HFFc6 (cell line): ENCODE measurements around the gene HUS1. TPM values are rescaled to one million over a fixed set of nuclear protein-coding genes. Genes with fewer than 3 reads are reported as not detected.

Experiments
- DNase-seq: peaks from one replicate; pipeline ENCODE4 v3.0.0-alpha.2; 2018
- H3K27ac Mint-ChIP-seq: 2 replicates; pipeline ENCODE4 v1.8.0; 2020; ENCODE audit warnings: mild to moderate bottlenecking, mixed read lengths
- H3K27me3 Mint-ChIP-seq: 2 replicates; pipeline ENCODE4 v1.8.0; 2021; ENCODE audit warnings: mild to moderate bottlenecking, moderate library complexity, mixed read lengths; ENCODE audit not compliant: insufficient read depth
- H3K36me3 Mint-ChIP-seq: 2 replicates; pipeline ENCODE4 v1.8.0; 2021; ENCODE audit warnings: low read depth, mixed read lengths
- H3K4me1 Mint-ChIP-seq: 2 replicates; pipeline ENCODE4 v1.8.0; 2020; ENCODE audit warnings: low read depth, mixed read lengths
- H3K4me3 Mint-ChIP-seq: 2 replicates; pipeline ENCODE4 v1.8.0; 2020; ENCODE audit warnings: mild to moderate bottlenecking, moderate library complexity, mixed read lengths
- H3K9me3 Mint-ChIP-seq: 2 replicates; pipeline ENCODE4 v1.8.0; 2020; ENCODE audit warnings: mild to moderate bottlenecking, mixed read lengths
- total RNA-seq, 6 experiments: library from RNA; stranded (reverse); fragmentation: NEBNext Ultra II Directional; extraction: Animal tissue kit (Norgen Biotek cat#: 25700); gene quantifications; 2 replicates in 1 of 6; 3 replicates in 5 of 6; pipeline ENCODE4 v1.2.3, GENCODE V29; 2021
- TF ChIP-seq, protein P1 (sequence below): fragments of 200-600 bp; sonication (generic); IDR thresholded peaks from 2 replicates; pipeline ENCODE4 v1.5.0; 2021; ENCODE audit warnings: antibody characterized with exemption, mild to moderate bottlenecking

The HUS1 gene
- total RNA-seq, 6 experiments from 2014 or later = 27.8 to 39.2 (median 34.6) TPM

DNA sequence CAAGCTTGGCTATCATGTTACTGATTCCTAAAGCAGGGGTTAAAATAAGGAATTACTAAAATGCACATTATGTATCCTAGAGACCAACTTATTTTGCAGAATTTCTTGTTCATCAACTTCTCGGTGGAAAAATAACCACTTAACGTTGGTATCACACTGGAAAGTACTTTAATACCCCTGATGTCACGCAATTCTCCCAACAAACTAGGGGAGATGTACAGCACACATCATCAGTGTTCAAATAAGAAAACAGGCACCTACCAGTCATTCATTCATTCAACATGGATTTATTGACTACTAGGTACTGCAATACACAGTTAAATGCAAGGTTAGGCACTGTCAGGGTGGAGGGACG is 648 bp downstream of the HUS1 start:
- peaks cover 19% of the 10 kb centered on the region for H3K4me1 Mint-ChIP-seq
- no peaks in the 10 kb centered on the region; the same call in 1 of the 2 replicates for H3K27me3 Mint-ChIP-seq
- H3K4me3 Mint-ChIP-seq = peak overlapping the region; percentile 89
- peak overlapping the region; percentile 90 for H3K27ac Mint-ChIP-seq
- no peaks in the 10 kb centered on the region for H3K9me3 Mint-ChIP-seq
- no peak for DNase-seq
- H3K36me3 Mint-ChIP-seq = peaks cover 24% of the 10 kb centered on the region
- TF ChIP-seq, protein P1, sequence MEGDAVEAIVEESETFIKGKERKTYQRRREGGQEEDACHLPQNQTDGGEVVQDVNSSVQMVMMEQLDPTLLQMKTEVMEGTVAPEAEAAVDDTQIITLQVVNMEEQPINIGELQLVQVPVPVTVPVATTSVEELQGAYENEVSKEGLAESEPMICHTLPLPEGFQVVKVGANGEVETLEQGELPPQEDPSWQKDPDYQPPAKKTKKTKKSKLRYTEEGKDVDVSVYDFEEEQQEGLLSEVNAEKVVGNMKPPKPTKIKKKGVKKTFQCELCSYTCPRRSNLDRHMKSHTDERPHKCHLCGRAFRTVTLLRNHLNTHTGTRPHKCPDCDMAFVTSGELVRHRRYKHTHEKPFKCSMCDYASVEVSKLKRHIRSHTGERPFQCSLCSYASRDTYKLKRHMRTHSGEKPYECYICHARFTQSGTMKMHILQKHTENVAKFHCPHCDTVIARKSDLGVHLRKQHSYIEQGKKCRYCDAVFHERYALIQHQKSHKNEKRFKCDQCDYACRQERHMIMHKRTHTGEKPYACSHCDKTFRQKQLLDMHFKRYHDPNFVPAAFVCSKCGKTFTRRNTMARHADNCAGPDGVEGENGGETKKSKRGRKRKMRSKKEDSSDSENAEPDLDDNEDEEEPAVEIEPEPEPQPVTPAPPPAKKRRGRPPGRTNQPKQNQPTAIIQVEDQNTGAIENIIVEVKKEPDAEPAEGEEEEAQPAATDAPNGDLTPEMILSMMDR = no peak

DNA sequence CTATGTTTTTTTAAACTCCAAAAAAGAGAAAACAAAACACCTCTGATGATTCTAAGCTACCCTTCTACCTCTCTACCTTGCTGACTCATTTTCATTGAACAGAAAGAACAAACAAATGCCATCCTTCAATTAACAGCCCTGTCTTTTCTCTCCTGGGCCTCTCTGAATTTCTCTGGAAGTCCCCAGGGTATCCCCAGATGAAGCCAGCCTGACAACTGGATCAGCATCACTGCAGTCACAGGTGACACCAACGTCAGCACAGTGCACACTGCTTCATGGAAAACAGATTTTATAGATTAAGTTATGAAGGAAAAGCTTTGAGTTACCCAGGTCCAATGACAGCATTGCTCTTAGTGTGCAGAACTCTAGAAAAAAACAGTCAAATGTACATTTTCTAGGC is 5.7 kb downstream of the HUS1 start:
- TF ChIP-seq, protein P1 = no peak
- H3K36me3 Mint-ChIP-seq = peaks cover 42% of the 10 kb centered on the region
- no peaks in the 10 kb centered on the region for H3K9me3 Mint-ChIP-seq
- no peak overlapping the region for H3K27ac Mint-ChIP-seq
- no peak overlapping the region for H3K4me3 Mint-ChIP-seq
- no peaks in the 10 kb centered on the region for H3K27me3 Mint-ChIP-seq
- no peak for DNase-seq
- peaks cover 44% of the 10 kb centered on the region for H3K4me1 Mint-ChIP-seq

DNA sequence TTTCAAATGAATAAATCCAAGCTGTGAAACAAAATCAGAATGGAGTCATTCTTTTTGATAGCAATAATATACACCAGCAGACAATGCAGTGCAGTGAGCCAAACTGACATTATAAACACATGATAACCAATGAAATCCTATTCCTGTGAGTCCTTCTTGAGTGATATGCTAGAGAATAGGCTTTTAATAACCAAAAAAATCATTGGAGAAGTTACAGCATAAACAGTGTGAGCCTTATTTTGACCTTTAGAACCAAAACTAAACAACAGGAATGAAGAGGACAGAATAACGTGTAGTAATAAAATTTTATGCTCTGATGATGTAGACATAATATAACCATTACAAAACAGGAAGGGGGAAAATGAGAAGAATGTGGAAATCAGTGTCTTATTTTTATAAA is 8.7 kb downstream of the HUS1 start:
- H3K4me3 Mint-ChIP-seq = no peak overlapping the region
- H3K36me3 Mint-ChIP-seq = peaks cover 44% of the 10 kb centered on the region
- peaks cover 31% of the 10 kb centered on the region for H3K4me1 Mint-ChIP-seq
- no peaks in the 10 kb centered on the region for H3K9me3 Mint-ChIP-seq
- TF ChIP-seq, protein P1 = no peak
- no peak overlapping the region for H3K27ac Mint-ChIP-seq
- H3K27me3 Mint-ChIP-seq = peaks cover under 1% of the 10 kb centered on the region; the same call in 1 of the 2 replicates
- no peak for DNase-seq

DNA sequence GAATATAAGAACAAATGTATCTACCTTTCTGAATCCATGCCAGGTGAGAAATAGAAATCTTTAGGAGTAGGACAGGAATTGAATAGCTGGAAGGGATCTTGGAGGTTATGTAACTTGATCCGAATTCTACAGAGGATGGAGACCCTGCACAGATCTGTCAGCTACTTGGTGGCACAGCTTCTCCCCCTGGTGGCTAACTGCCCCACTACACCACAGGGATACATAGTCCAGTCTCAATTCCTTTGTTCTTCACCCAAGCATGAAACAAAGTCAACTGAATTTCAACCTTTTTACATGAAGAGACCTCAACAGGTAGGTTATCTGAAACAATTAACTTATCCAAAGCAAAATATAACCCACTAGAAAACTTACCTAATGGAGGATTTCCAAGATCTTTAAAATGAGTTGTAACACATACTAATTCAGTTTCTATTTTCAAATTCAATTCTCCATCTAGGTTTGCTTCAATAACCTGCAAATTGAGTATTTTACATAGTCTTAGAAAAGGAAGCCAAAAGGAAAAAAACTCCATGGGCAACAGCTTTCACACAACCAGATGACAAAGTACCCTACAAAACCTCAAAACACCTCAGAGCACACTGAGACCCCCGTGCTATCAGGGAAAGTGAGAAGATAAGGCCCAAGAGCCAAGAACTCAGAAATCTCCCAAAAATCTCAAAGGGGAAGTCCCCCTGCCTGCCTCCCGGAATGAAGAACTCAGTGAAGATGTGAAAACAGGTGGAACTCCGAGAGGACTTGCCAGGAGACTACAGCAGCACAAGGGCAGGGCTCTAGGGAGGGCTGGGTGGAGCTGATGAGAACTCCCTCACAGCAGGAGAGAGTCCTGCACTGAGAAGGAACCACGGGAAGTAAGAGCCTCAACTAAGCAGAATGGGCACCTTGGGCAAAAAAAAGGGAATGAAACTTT is 10.3 kb downstream of the HUS1 start:
- H3K27ac Mint-ChIP-seq = peak overlapping the region; percentile 15; the same call in 1 of the 2 replicates
- DNase-seq = peak; percentile 55
- H3K27me3 Mint-ChIP-seq = peaks cover 3% of the 10 kb centered on the region; the same call in 1 of the 2 replicates
- peaks cover 55% of the 10 kb centered on the region for H3K36me3 Mint-ChIP-seq
- H3K4me3 Mint-ChIP-seq = no peak overlapping the region
- TF ChIP-seq, protein P1 = peak; percentile 95
- H3K4me1 Mint-ChIP-seq = peaks cover 31% of the 10 kb centered on the region
- H3K9me3 Mint-ChIP-seq = no peaks in the 10 kb centered on the region

DNA sequence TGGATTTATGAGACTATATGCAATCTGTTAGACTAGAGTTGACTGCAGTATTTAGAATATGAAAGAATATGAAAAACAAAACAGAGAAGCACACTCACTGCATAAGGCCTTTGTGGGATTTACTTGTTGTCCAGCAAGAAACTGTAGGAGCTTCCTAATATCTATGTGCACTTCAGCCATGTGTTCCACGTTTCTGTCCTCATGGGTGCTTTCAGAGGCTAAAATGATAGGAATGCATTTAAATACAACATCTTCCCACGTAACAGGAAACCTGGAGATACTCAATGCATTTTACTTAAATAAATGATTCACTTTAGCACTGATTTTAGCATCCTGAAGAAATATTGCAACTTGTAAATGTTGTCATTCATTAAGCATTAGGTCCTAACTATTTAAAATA is 11.7 kb downstream of the HUS1 start:
- Mint-ChIP-seq H3K4me3 (no peak overlapping the region), H3K27me3 (peaks cover 3% of the 10 kb centered on the region; the same call in 1 of the 2 replicates), H3K4me1 (peaks cover 31% of the 10 kb centered on the region), H3K9me3 (no peaks in the 10 kb centered on the region), H3K27ac (no peak overlapping the region), H3K36me3 (peaks cover 51% of the 10 kb centered on the region)
- TF ChIP-seq, protein P1 = no peak
- no peak for DNase-seq
